GM23248 (cell line): Measurements from ENCODE around the gene CNPY2. TPM values are rescaled to one million over a fixed set of nuclear protein-coding genes. Genes with fewer than 3 reads are reported as not detected.

Source experiments
- DNase-seq: peaks from one replicate; pipeline ENCODE4 v3.0.0-alpha.2; 2015
- H2AFZ ChIP-seq: fragments of 200-600 bp; sonication (generic); 2 replicates; pipeline ENCODE4 v1.6.1; 2016; ENCODE audit warnings: antibody characterized with exemption
- H3F3A ChIP-seq: fragments of 200-600 bp; sonication (generic); 2 replicates; pipeline ENCODE4 v1.6.1; 2016; ENCODE audit warnings: mild to moderate bottlenecking, antibody characterized with exemption, mixed run types; ENCODE audit not compliant: insufficient read depth
- H3K27ac ChIP-seq: fragments of 200-600 bp; sonication (generic); 2 replicates; pipeline ENCODE4 v1.5.1; 2016; ENCODE audit warnings: mild to moderate bottlenecking
- H3K27me3 ChIP-seq: fragments of 200-600 bp; sonication (generic); replicated peaks from 2 replicates; pipeline ENCODE4 v1.6.1; 2016; ENCODE audit warnings: mild to moderate bottlenecking; ENCODE audit not compliant: insufficient read depth
- H3K36me3 ChIP-seq: fragments of 200-600 bp; sonication (generic); 2 replicates; pipeline ENCODE4 v1.6.1; 2016; ENCODE audit warnings: low read depth, mild to moderate bottlenecking
- H3K4me1 ChIP-seq: fragments of 200-600 bp; sonication (generic); 2 replicates; pipeline ENCODE4 v1.6.1; 2016; ENCODE audit warnings: mild to moderate bottlenecking; ENCODE audit not compliant: insufficient read depth
- H3K4me2 ChIP-seq: fragments of 200-600 bp; sonication (generic); one replicate; pipeline ENCODE4 v1.6.1; 2016; ENCODE audit warnings: mild to moderate bottlenecking; ENCODE audit not compliant: unreplicated experiment
- H3K4me3 ChIP-seq: fragments of 200-600 bp; sonication (generic); 2 replicates; pipeline ENCODE4 v1.5.1; 2016; ENCODE audit warnings: mild to moderate bottlenecking
- H3K79me2 ChIP-seq: fragments of 200-600 bp; sonication (generic); 2 replicates; pipeline ENCODE4 v1.6.1; 2016; ENCODE audit warnings: mild to moderate bottlenecking; ENCODE audit not compliant: insufficient read depth
- H3K9ac ChIP-seq: fragments of 200-600 bp; sonication (generic); 2 replicates; pipeline ENCODE4 v1.6.1; 2016; ENCODE audit warnings: mild to moderate bottlenecking
- H3K9me2 ChIP-seq: fragments of 200-600 bp; sonication (generic); 2 replicates; pipeline ENCODE4 v1.6.1; 2016; ENCODE audit warnings: mixed run types, mild to moderate bottlenecking, moderate library complexity; ENCODE audit not compliant: insufficient read depth
- H3K9me3 ChIP-seq: fragments of 200-600 bp; sonication (generic); one replicate; pipeline ENCODE4 v1.6.1; 2017; ENCODE audit warnings: low read depth
- H4K20me1 ChIP-seq: fragments of 200-600 bp; sonication (generic); 2 replicates; pipeline ENCODE4 v1.6.0; 2016; ENCODE audit not compliant: insufficient read depth
- EZH2 ChIP-seq: fragments of 200-600 bp; sonication (generic); IDR thresholded peaks from 2 replicates; pipeline ENCODE4 v1.6.1; 2018; ENCODE audit warnings: antibody characterized with exemption, mild to moderate bottlenecking; ENCODE audit not compliant: insufficient read depth, poor library complexity, severe bottlenecking
- EZH2phosphoT487 ChIP-seq: fragments of 200-600 bp; sonication (generic); IDR thresholded peaks from 2 replicates; pipeline ENCODE4 v1.6.1; 2018; ENCODE audit warnings: antibody characterized with exemption, moderate library complexity, mild to moderate bottlenecking, low read depth; ENCODE audit not compliant: insufficient read depth
- WGBS, 2 experiments: methylation state at CpG; one replicate each; pipeline ENCODE4 v1.1.6; 2015 to 2017; ENCODE audit warnings: low lambda C conversion rate in 2 of 2, low coverage in 1 of 2; ENCODE audit errors: missing lambda C conversion rate in 2 of 2; 5-methylcytosine and 5-hydroxymethylcytosine counted together
- in situ Hi-C: fragments of 300-500 bp; cut with MboI; formaldehyde crosslinking; loops from 2 replicates; pipeline ENCODE4 v1.15.0; 2020
- polyA plus RNA-seq: library from polyadenylated mRNA; unstranded; fragments of >200 nt; fragmentation: Nextera tagmentation; extraction: Ambion mirVana; gene quantifications from 2 replicates; pipeline ENCODE4 v1.2.1, GENCODE V29; 2016
- total RNA-seq: library from RNA; depleted of rRNA; stranded (reverse); fragments of >200 nt; shearing (Covaris generic); gene quantifications from 2 replicates; pipeline ENCODE4 v1.2.3, GENCODE V29; 2014

CNPY2 gene
- total and polyA plus RNA-seq, 2 experiments from 2014 or later: 97.5 to 248 TPM

- peak within 1 kb of the TSS; percentile 95 for H2AFZ ChIP-seq
- peaks cover 11% of the 10 kb centered on the region for H3K36me3 ChIP-seq
- H3K4me3 ChIP-seq: peak within 1 kb of the TSS; percentile 90
- H3K27me3 ChIP-seq: no peaks in the 10 kb centered on the region
- TF ChIP-seq EZH2: no peak
- no peak for TF ChIP-seq EZH2phosphoT487
- peak within 1 kb of the TSS; percentile 96 for H3K4me2 ChIP-seq
- H3K4me1 ChIP-seq: peaks cover 23% of the 10 kb centered on the region
- H3K9me2 ChIP-seq: no peaks in the 10 kb centered on the region
- peaks cover 44% of the 10 kb centered on the region for H3K79me2 ChIP-seq
- H3K9ac ChIP-seq: peak within 1 kb of the TSS; percentile 93
- no peaks in the 10 kb centered on the region for H3K9me3 ChIP-seq
- WGBS, 2 experiments: 1 to 2% methylated on average over 44 to 54 of the region's 54 CpGs
- peak within 1 kb of the TSS; percentile 93 for H3K27ac ChIP-seq
- H4K20me1 ChIP-seq: 0 out of 2 replicates have a peak, but pooled peaks cover 5% of the 10 kb centered on the region
- peak; percentile 100 for DNase-seq
- in situ Hi-C loops: no loop called here
- H3F3A ChIP-seq: peaks cover 18% of the 10 kb centered on the region
Observed at GRCh38 chr12:56359851-56360767, 44.3 kb upstream of the CNPY2 start, which contains the start of gene STAT2. Gene STAT2 (minus strand): TSS chr12:56360107. CDS start chr12:56356571, 3,536 bp downstream.

GRCh38 chr12:56358836-56359532 is 43.2 kb upstream of the CNPY2 start:
- Histone ChIP-seq H3K9me3 (no peaks in the 10 kb centered on the region), H3K4me3 (peak overlapping the region; percentile 87), H3K9me2 (no peaks in the 10 kb centered on the region), H3K4me1 (peaks cover 23% of the 10 kb centered on the region), H3K27ac (peak overlapping the region; percentile 81), H3K27me3 (no peaks in the 10 kb centered on the region), H3K79me2 (peaks cover 50% of the 10 kb centered on the region), H3K4me2 (peak overlapping the region; percentile 96), H2AFZ (peak overlapping the region; percentile 72), H3K9ac (peak overlapping the region; percentile 93), H4K20me1 (0 out of 2 replicates have a peak, but pooled peaks cover 5% of the 10 kb centered on the region), H3F3A (peaks cover 18% of the 10 kb centered on the region), H3K36me3 (peaks cover 23% of the 10 kb centered on the region)
- DNase-seq: peak; percentile 90
- TF ChIP-seq EZH2 (no peak), EZH2phosphoT487 (no peak)
- WGBS, 2 experiments: 0 to 3% methylated on average over 1 of the region's 1 CpG
- in situ Hi-C loops: no loop called here

- in situ Hi-C loops: no loop called here
- H3K79me2 ChIP-seq: peaks cover 19% of the 10 kb centered on the region
- peaks cover 81% of the 10 kb centered on the region for H3K36me3 ChIP-seq
- H2AFZ ChIP-seq: no peak overlapping the region
- no peak overlapping the region for H3K4me2 ChIP-seq
- DNase-seq: no peak
- WGBS, 2 experiments: 66 to 89% methylated on average over 2 of the region's 2 CpGs
- H3K27me3 ChIP-seq: no peaks in the 10 kb centered on the region
- H3K9me2 ChIP-seq: no peaks in the 10 kb centered on the region
- no peaks in the 10 kb centered on the region for H3K9me3 ChIP-seq
- no peaks in the 10 kb centered on the region for H3F3A ChIP-seq
- TF ChIP-seq EZH2: no peak
- no peak for TF ChIP-seq EZH2phosphoT487
- no peaks in the 10 kb centered on the region for H4K20me1 ChIP-seq
- H3K27ac ChIP-seq: no peak overlapping the region
- no peak overlapping the region for H3K9ac ChIP-seq
- H3K4me1 ChIP-seq: no peaks in the 10 kb centered on the region
- no peak overlapping the region for H3K4me3 ChIP-seq
Observed at GRCh38 chr12:56351325-56351724, 35.5 kb upstream of the CNPY2 start.

GRCh38 chr12:56350662-56351061 is 34.9 kb upstream of the CNPY2 start:
- 69 to 80% methylated on average over 2 of the region's 2 CpGs for WGBS, 2 experiments
- Histone ChIP-seq H3K9me3 (no peaks in the 10 kb centered on the region), H3K4me2 (no peak overlapping the region), H3K9ac (no peak overlapping the region), H3K36me3 (peaks cover 75% of the 10 kb centered on the region), H3K27ac (no peak overlapping the region), H3K4me1 (no peaks in the 10 kb centered on the region), H3F3A (no peaks in the 10 kb centered on the region), H3K9me2 (no peaks in the 10 kb centered on the region), H3K27me3 (no peaks in the 10 kb centered on the region), H3K4me3 (no peak overlapping the region), H2AFZ (no peak overlapping the region), H3K79me2 (peaks cover 13% of the 10 kb centered on the region), H4K20me1 (no peaks in the 10 kb centered on the region)
- DNase-seq: no peak
- no peak for TF ChIP-seq EZH2
- in situ Hi-C loops: no loop called here
